H9 (cell line): ENCODE data around the gene PRAMEF9. TPM values are rescaled to one million over a fixed set of nuclear protein-coding genes. Genes with fewer than 3 reads are reported as not detected.

ENCODE experiments used
- DNase-seq: peaks from one replicate; pipeline ENCODE4 v3.0.0-alpha.2; 2017
- H2AFZ ChIP-seq: one replicate; pipeline ENCODE4 v1.6.1; 2013; ENCODE audit warnings: mild to moderate bottlenecking, low read length, control low read depth, moderate library complexity
- H2AK5ac ChIP-seq: 2 replicates; pipeline ENCODE4 v1.6.1; 2013; ENCODE audit warnings: low read length, control low read depth, mixed read lengths; ENCODE audit not compliant: insufficient read length
- H2BK120ac ChIP-seq: one replicate; pipeline ENCODE4 v1.6.1; 2013; ENCODE audit warnings: low read depth, mild to moderate bottlenecking, low read length, control low read depth, inconsistent platforms; ENCODE audit not compliant: poor library complexity, severe bottlenecking
- H2BK12ac ChIP-seq: 2 replicates; pipeline ENCODE4 v1.6.1; 2013; ENCODE audit warnings: low read length, control low read depth, mixed read lengths, low read depth; ENCODE audit not compliant: insufficient read length
- H2BK15ac ChIP-seq: 2 replicates; pipeline ENCODE4 v1.6.1; 2013; ENCODE audit warnings: low read depth, low read length, control low read depth
- H2BK20ac ChIP-seq: one replicate; pipeline ENCODE4 v1.6.1; 2013; ENCODE audit warnings: low read depth, mild to moderate bottlenecking, low read length, control low read depth, inconsistent platforms; ENCODE audit not compliant: poor library complexity, severe bottlenecking
- H2BK5ac ChIP-seq: 2 replicates; pipeline ENCODE4 v1.6.1; 2013; ENCODE audit warnings: low read length, control low read depth, mixed read lengths; ENCODE audit not compliant: insufficient read length
- H3K14ac ChIP-seq: 2 replicates; pipeline ENCODE4 v1.6.1; 2013; ENCODE audit warnings: low read length, control low read depth; ENCODE audit not compliant: insufficient read depth
- H3K18ac ChIP-seq: 2 replicates; pipeline ENCODE4 v1.6.1; 2013; ENCODE audit warnings: low read depth, mild to moderate bottlenecking, mixed read lengths, low read length, control low read depth; ENCODE audit not compliant: insufficient read length
- H3K23ac ChIP-seq: 2 replicates; pipeline ENCODE4 v1.6.1; 2013; ENCODE audit warnings: low read length, control low read depth, mixed read lengths, low read depth; ENCODE audit not compliant: insufficient read length
- H3K23me2 ChIP-seq: 2 replicates; pipeline ENCODE4 v1.6.1; 2013; ENCODE audit warnings: low read depth, mild to moderate bottlenecking, mixed read lengths, low read length, control low read depth; ENCODE audit not compliant: insufficient read length, poor library complexity, severe bottlenecking
- H3K27ac ChIP-seq: 2 replicates; pipeline ENCODE4 v1.5.1; 2013; ENCODE audit warnings: low read length, control low read depth, mixed read lengths, low read depth; ENCODE audit not compliant: insufficient read length
- H3K27me3 ChIP-seq: 2 replicates; pipeline ENCODE4 v1.6.1; 2013; ENCODE audit warnings: low read length, control low read depth, inconsistent platforms; ENCODE audit not compliant: insufficient read depth
- H3K4ac ChIP-seq: 2 replicates; pipeline ENCODE4 v1.6.1; 2013; ENCODE audit warnings: low read depth, mild to moderate bottlenecking, control low read depth, inconsistent platforms, low read length, moderate library complexity
- H3K4me1 ChIP-seq: 2 replicates; pipeline ENCODE4 v1.6.1; 2013; ENCODE audit warnings: low read length, control low read depth, inconsistent platforms; ENCODE audit not compliant: insufficient read depth
- H3K4me2 ChIP-seq: 2 replicates; pipeline ENCODE4 v1.6.1; 2013; ENCODE audit warnings: low read length, control low read depth, mixed read lengths; ENCODE audit not compliant: insufficient read length, insufficient read depth
- H3K56ac ChIP-seq: 2 replicates; pipeline ENCODE4 v1.6.1; 2013; ENCODE audit warnings: low read depth, mild to moderate bottlenecking, mixed read lengths, low read length, control low read depth; ENCODE audit not compliant: insufficient read length
- H3K79me1 ChIP-seq: 2 replicates; pipeline ENCODE4 v1.6.1; 2013; ENCODE audit warnings: low read depth, mild to moderate bottlenecking, moderate library complexity, low read length, control low read depth, inconsistent platforms; ENCODE audit not compliant: insufficient read depth, poor library complexity, severe bottlenecking
- H3K79me2 ChIP-seq: 2 replicates; pipeline ENCODE4 v1.6.1; 2013; ENCODE audit warnings: low read length, control low read depth, inconsistent platforms; ENCODE audit not compliant: insufficient read depth
- H3K9ac ChIP-seq: 2 replicates; pipeline ENCODE4 v1.6.1; 2013; ENCODE audit warnings: low read length, control low read depth, mixed read lengths; ENCODE audit not compliant: insufficient read length; ENCODE audit errors: extremely low read depth
- H3K9me3 ChIP-seq: one replicate; pipeline ENCODE4 v1.6.1; 2013; ENCODE audit warnings: low read depth, low read length, inconsistent platforms; ENCODE audit not compliant: control insufficient read depth
- H3T11ph ChIP-seq: one replicate; pipeline ENCODE4 v1.6.1; 2013; ENCODE audit warnings: mild to moderate bottlenecking, low read length, control low read depth, inconsistent platforms
- H4K20me1 ChIP-seq: one replicate; pipeline ENCODE4 v1.6.1; 2013; ENCODE audit not compliant: control insufficient read depth, insufficient read length, insufficient read depth
- H4K5ac ChIP-seq: 2 replicates; pipeline ENCODE4 v1.6.1; 2013; ENCODE audit warnings: low read depth, mild to moderate bottlenecking, mixed read lengths, low read length, control low read depth; ENCODE audit not compliant: insufficient read length
- H4K8ac ChIP-seq: replicated peaks from 2 replicates; pipeline ENCODE4 v1.6.1; 2013; ENCODE audit warnings: low read length, control low read depth, mixed read lengths, low read depth; ENCODE audit not compliant: insufficient read length
- H4K91ac ChIP-seq: 2 replicates; pipeline ENCODE4 v1.6.1; 2013; ENCODE audit warnings: low read depth, mild to moderate bottlenecking, moderate library complexity, mixed read lengths, low read length, control low read depth; ENCODE audit not compliant: insufficient read length
- H3K27ac Mint-ChIP-seq, 3 experiments: 2 replicates in 2 of 3; 3 replicates in 1 of 3; pipeline ENCODE4 v1.8.0; 2020 to 2021; ENCODE audit warnings: mixed read lengths in 3 of 3, mild to moderate bottlenecking in 1 of 3, moderate library complexity in 1 of 3
- H3K27me3 Mint-ChIP-seq: 2 replicates; pipeline ENCODE4 v1.8.0; 2021; ENCODE audit warnings: low read depth, mild to moderate bottlenecking, moderate library complexity, mixed read lengths
- H3K36me3 Mint-ChIP-seq, 3 experiments: 2 replicates in 2 of 3; 3 replicates in 1 of 3; pipeline ENCODE4 v1.8.0; 2020 to 2021; ENCODE audit warnings: low read depth in 3 of 3, mixed read lengths in 3 of 3; ENCODE audit not compliant: insufficient read depth in 1 of 3
- H3K4me1 Mint-ChIP-seq, 2 experiments: 2 replicates each; pipeline ENCODE4 v1.8.0; 2020; ENCODE audit warnings: mixed read lengths in 2 of 2
- H3K4me3 Mint-ChIP-seq, 2 experiments: 2 replicates in 1 of 2; 3 replicates in 1 of 2; pipeline ENCODE4 v1.8.0; 2020 to 2021; ENCODE audit warnings: mild to moderate bottlenecking in 2 of 2, mixed read lengths in 2 of 2, moderate library complexity in 1 of 2
- H3K9me3 Mint-ChIP-seq, 2 experiments: 2 replicates in 1 of 2; 3 replicates in 1 of 2; pipeline ENCODE4 v1.8.0; 2020; ENCODE audit warnings: mild to moderate bottlenecking in 2 of 2, mixed read lengths in 2 of 2, moderate library complexity in 1 of 2
- CTCF ChIP-seq: fragments of 200-600 bp; sonication (generic); conservative IDR thresholded peaks from 3 replicates; pipeline ENCODE4 v1.8.0; 2021; ENCODE audit warnings: antibody characterized with exemption, mild to moderate bottlenecking
- WGBS: extraction: QIAGEN DNeasy Blood & Tissue Kit; methylation state at CpG from one replicate; pipeline ENCODE4 v1.1.7; 2013; ENCODE audit warnings: missing lambda C conversion rate, low lambda C conversion rate, mixed read lengths; ENCODE audit not compliant: insufficient read length; ENCODE audit errors: extremely low coverage; 5-methylcytosine and 5-hydroxymethylcytosine counted together
- total RNA-seq: library from RNA; stranded (reverse); gene quantifications from 2 replicates; pipeline ENCODE4 v1.2.1, GENCODE V29; 2021

The PRAMEF9 gene
- total RNA-seq, 1 experiment from 2014 or later, result not detected

- H3K9ac ChIP-seq, result no peak overlapping the region
- Mint-ChIP-seq H3K4me3 (no peak overlapping the region), H3K4me1 (no peaks in the 10 kb centered on the region), H3K9me3 (peaks cover 78 to 84% of the 10 kb centered on the region in 2 experiments), H3K36me3 (peaks cover 9 to 55% (median 26%) of the 10 kb centered on the region in 3 experiments), H3K27ac (no peak overlapping the region), H3K27me3 (peaks cover 2% of the 10 kb centered on the region)
- H3K23me2 ChIP-seq, result no peaks in the 10 kb centered on the region
- no CpG with 5 or more reads among the region's 7 CpGs for WGBS
- H3K27ac ChIP-seq, result no peak overlapping the region
- H3K79me1 ChIP-seq, result no peaks in the 10 kb centered on the region
- H3K4me2 ChIP-seq, result no peak overlapping the region
- H2AFZ ChIP-seq, result no peak overlapping the region
- peak; percentile 30; the same call in 2 of the 3 replicates for TF ChIP-seq CTCF
- H3K4ac ChIP-seq, result no peak overlapping the region
- H3K4me1 ChIP-seq, result no peaks in the 10 kb centered on the region
- H4K8ac ChIP-seq, result no peak overlapping the region
- no peak overlapping the region for H3T11ph ChIP-seq
- H3K27me3 ChIP-seq, result no peaks in the 10 kb centered on the region
- no peak overlapping the region for H2BK20ac ChIP-seq
- no peak overlapping the region for H2AK5ac ChIP-seq
- no peak overlapping the region for H3K56ac ChIP-seq
- H2BK12ac ChIP-seq, result no peak overlapping the region
- H3K18ac ChIP-seq, result no peak overlapping the region
- H2BK5ac ChIP-seq, result no peak overlapping the region
- no peak overlapping the region for H2BK15ac ChIP-seq
- H3K9me3 ChIP-seq, result peaks cover 82% of the 10 kb centered on the region
- no peaks in the 10 kb centered on the region for H3K79me2 ChIP-seq
- no peak overlapping the region for H3K14ac ChIP-seq
- H4K91ac ChIP-seq, result no peak overlapping the region
- H4K5ac ChIP-seq, result no peak overlapping the region
- H2BK120ac ChIP-seq, result no peak overlapping the region
- H3K23ac ChIP-seq, result no peak overlapping the region
- H4K20me1 ChIP-seq, result no peaks in the 10 kb centered on the region
- no peak for DNase-seq
Measured at GRCh38 chr1:13228343-13228781, 56.7 kb downstream of the PRAMEF9 start.

Other genes starting within 250 kb of the PRAMEF9 start
- not detected in 2 replicates for gene PRAMEF6, start 224.3 kb upstream of the PRAMEF9 start, total RNA-seq
- not detected in 2 replicates for gene PRAMEF27, start 115.3 kb upstream of the PRAMEF9 start, total RNA-seq
- gene HNRNPCL3, start 111.1 kb upstream of the PRAMEF9 start, total RNA-seq, result not detected in 2 replicates
- gene PRAMEF25, start 101.1 kb upstream of the PRAMEF9 start, total RNA-seq, result not detected in 2 replicates
- gene HNRNPCL2, start 55.0 kb upstream of the PRAMEF9 start, total RNA-seq, result not detected in 2 replicates
- not detected in 2 replicates for gene PRAMEF26, start 15.8 kb upstream of the PRAMEF9 start, total RNA-seq
- not detected in 2 replicates for gene HNRNPCL4, start 6.2 kb upstream of the PRAMEF9 start, total RNA-seq
- not detected in 2 replicates for gene PRAMEF13, start 29.6 kb downstream of the PRAMEF9 start, total RNA-seq
- gene PRAMEF18, start 54.3 kb downstream of the PRAMEF9 start, total RNA-seq, result not detected in 2 replicates
- not detected in 2 replicates for gene PRAMEF5, start 82.3 kb downstream of the PRAMEF9 start, total RNA-seq
- not detected in 2 replicates for gene PRAMEF8, start 113.3 kb downstream of the PRAMEF9 start, total RNA-seq
- not detected in 2 replicates for gene PRAMEF33, start 131.7 kb downstream of the PRAMEF9 start, total RNA-seq
- gene PRAMEF15, start 143.7 kb downstream of the PRAMEF9 start, total RNA-seq, result not detected in 2 replicates
- gene PRAMEF14, start 175.3 kb downstream of the PRAMEF9 start, total RNA-seq, result not detected in 2 replicates
- not detected in 2 replicates for gene PRAMEF19, start 200.1 kb downstream of the PRAMEF9 start, total RNA-seq
- not detected in 2 replicates for gene PRAMEF17, start 217.8 kb downstream of the PRAMEF9 start, total RNA-seq
- gene PRAMEF20, start 238.6 kb downstream of the PRAMEF9 start, total RNA-seq, result not detected in 2 replicates